Right lobe of liver (tissue), 4 donors: ENCODE data around the gene APBB2.

ENCODE experiments used
- POLR2A ChIP-seq: fragments of 450-650 bp; IDR thresholded peaks from one replicate; pipeline ENCODE4 v1.6.1; 2017; ENCODE audit warnings: antibody characterized with exemption, mild to moderate bottlenecking
- TF ChIP-seq, protein P1 (sequence below), 4 donors: fragments of 200-600 bp in 3 of 4; fragments of 450-650 bp in 1 of 4; IDR thresholded peaks; one replicate each; pipeline versions ENCODE4 v1.5.1 to v1.8.0; 2016 to 2022; ENCODE audit warnings: antibody characterized with exemption in 4 of 4, mild to moderate bottlenecking in 2 of 4
- donor health status: DM: no; HTN: no; CAD: no.
- donor health status: DM: no; HTN: no; CAD: no.
- donor health status: DM: no; HTN: yes; CAD: no.

DNA sequence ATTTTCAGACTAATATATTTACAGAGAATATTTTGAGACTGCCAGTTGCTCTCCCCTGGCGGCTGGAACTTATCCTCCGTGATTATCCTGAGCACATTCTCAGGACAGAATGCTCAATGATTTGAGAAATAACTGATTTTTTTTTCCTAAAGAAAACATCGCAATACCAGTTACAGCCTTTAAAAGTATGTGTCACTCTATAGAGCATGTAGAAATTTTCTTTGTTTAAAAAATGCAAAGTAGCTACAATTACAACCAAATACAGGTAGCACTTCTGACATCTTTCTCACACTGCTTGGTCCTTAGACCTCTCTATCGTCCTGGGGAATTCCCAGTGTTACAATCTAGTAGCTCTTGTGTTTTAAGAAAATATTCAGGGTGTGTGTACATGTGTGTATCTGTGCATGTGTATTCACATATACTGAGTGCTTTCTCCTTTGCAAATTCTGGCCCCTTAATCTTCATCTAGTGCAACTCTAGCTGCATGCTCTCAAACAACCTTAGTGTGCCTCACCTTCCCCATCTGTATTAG is 13.8 kb downstream of the APBB2 start:
- TF ChIP-seq, protein P1, sequence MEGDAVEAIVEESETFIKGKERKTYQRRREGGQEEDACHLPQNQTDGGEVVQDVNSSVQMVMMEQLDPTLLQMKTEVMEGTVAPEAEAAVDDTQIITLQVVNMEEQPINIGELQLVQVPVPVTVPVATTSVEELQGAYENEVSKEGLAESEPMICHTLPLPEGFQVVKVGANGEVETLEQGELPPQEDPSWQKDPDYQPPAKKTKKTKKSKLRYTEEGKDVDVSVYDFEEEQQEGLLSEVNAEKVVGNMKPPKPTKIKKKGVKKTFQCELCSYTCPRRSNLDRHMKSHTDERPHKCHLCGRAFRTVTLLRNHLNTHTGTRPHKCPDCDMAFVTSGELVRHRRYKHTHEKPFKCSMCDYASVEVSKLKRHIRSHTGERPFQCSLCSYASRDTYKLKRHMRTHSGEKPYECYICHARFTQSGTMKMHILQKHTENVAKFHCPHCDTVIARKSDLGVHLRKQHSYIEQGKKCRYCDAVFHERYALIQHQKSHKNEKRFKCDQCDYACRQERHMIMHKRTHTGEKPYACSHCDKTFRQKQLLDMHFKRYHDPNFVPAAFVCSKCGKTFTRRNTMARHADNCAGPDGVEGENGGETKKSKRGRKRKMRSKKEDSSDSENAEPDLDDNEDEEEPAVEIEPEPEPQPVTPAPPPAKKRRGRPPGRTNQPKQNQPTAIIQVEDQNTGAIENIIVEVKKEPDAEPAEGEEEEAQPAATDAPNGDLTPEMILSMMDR (IDR thresholded peaks at IDR 0.05), result no peak
- TF ChIP-seq POLR2A, result no peak
